Astrocyte (in vitro differentiated cells and primary cell): ENCODE results near the gene TMPRSS3. TPM values are rescaled to one million over a fixed set of nuclear protein-coding genes. Genes with fewer than 3 reads are reported as not detected.

Source experiments
- DNase-seq: peaks from one replicate; pipeline ENCODE4 v3.0.0-alpha.2; 2010; ENCODE audit warnings: low read depth
- FAIRE-seq: peaks from 2 replicates; lab custom pipeline; 2011; peaks lifted over from hg19 to GRCh38; lab: Jason Lieb, UNC
- H2AFZ ChIP-seq: 2 replicates; pipeline ENCODE4 v1.6.0; 2012; ENCODE audit warnings: low read depth, low read length, inconsistent platforms
- H3K27ac ChIP-seq: 2 replicates; pipeline ENCODE4 v1.5.1; 2011; ENCODE audit warnings: low read depth, low read length, inconsistent platforms
- H3K27me3 ChIP-seq: 2 replicates; pipeline ENCODE4 v1.6.0; 2011; ENCODE audit warnings: low read length, inconsistent platforms; ENCODE audit not compliant: insufficient read depth
- H3K36me3 ChIP-seq: 2 replicates; pipeline ENCODE4 v1.5.1; 2011; ENCODE audit warnings: low read length, inconsistent platforms; ENCODE audit not compliant: insufficient read depth
- H3K4me1 ChIP-seq: 2 replicates; pipeline ENCODE4 v1.5.1; 2011; ENCODE audit warnings: low read length, inconsistent platforms; ENCODE audit not compliant: insufficient read depth
- H3K4me2 ChIP-seq: 2 replicates; pipeline ENCODE4 v1.6.0; 2012; ENCODE audit warnings: low read length, inconsistent platforms
- H3K4me3 ChIP-seq: 2 replicates; pipeline ENCODE4 v1.5.1; 2011; ENCODE audit warnings: low read depth, mild to moderate bottlenecking, low read length, inconsistent platforms; ENCODE audit not compliant: insufficient read depth
- H3K79me2 ChIP-seq: 2 replicates; pipeline ENCODE4 v1.6.0; 2012; ENCODE audit warnings: mild to moderate bottlenecking, low read length, inconsistent platforms; ENCODE audit not compliant: insufficient read depth
- H3K9ac ChIP-seq: 2 replicates; pipeline ENCODE4 v1.6.0; 2012; ENCODE audit warnings: mild to moderate bottlenecking, low read length, inconsistent platforms
- H3K9me3 ChIP-seq: 2 replicates; pipeline ENCODE4 v1.5.1; 2012; ENCODE audit warnings: low read depth, mild to moderate bottlenecking, low read length, inconsistent platforms; ENCODE audit not compliant: insufficient read depth
- H4K20me1 ChIP-seq: 2 replicates; pipeline ENCODE4 v1.6.0; 2012; ENCODE audit warnings: low read length, inconsistent platforms; ENCODE audit not compliant: insufficient read depth
- H3K27ac Mint-ChIP-seq: one replicate; pipeline ENCODE4 v1.8.0; 2021; ENCODE audit warnings: mild to moderate bottlenecking, mixed read lengths; ENCODE audit not compliant: unreplicated experiment
- H3K27me3 Mint-ChIP-seq: one replicate; pipeline ENCODE4 v1.8.0; 2021; ENCODE audit warnings: low read depth, mixed read lengths; ENCODE audit not compliant: unreplicated experiment
- H3K36me3 Mint-ChIP-seq: one replicate; pipeline ENCODE4 v1.8.0; 2021; ENCODE audit warnings: low read depth, mixed read lengths; ENCODE audit not compliant: unreplicated experiment
- H3K4me1 Mint-ChIP-seq: one replicate; pipeline ENCODE4 v1.8.0; 2021; ENCODE audit warnings: low read depth, mixed read lengths; ENCODE audit not compliant: unreplicated experiment
- H3K4me3 Mint-ChIP-seq: one replicate; pipeline ENCODE4 v1.8.0; 2021; ENCODE audit warnings: mild to moderate bottlenecking, moderate library complexity, mixed read lengths; ENCODE audit not compliant: unreplicated experiment
- H3K9me3 Mint-ChIP-seq: one replicate; pipeline ENCODE4 v1.8.0; 2021; ENCODE audit warnings: mild to moderate bottlenecking, mixed read lengths; ENCODE audit not compliant: unreplicated experiment
- CTCF ChIP-seq: IDR thresholded peaks from 2 replicates; pipeline ENCODE4 v1.5.1; 2011; ENCODE audit warnings: low read depth, mild to moderate bottlenecking, inconsistent platforms, low read length, moderate library complexity; ENCODE audit not compliant: insufficient read depth
- EZH2 ChIP-seq: IDR thresholded peaks from 2 replicates; pipeline ENCODE4 v1.6.1; 2012; ENCODE audit warnings: mild to moderate bottlenecking, low read length, inconsistent platforms; ENCODE audit not compliant: insufficient read depth
- total RNA-seq: library from RNA; stranded (reverse); gene quantifications from 2 replicates; pipeline ENCODE4 v1.2.1, GENCODE V29; 2021

Gene TMPRSS3
- total RNA-seq, 1 donor from 2014 or later, result not detected

- Histone ChIP-seq H4K20me1 (no peaks in the 10 kb centered on the region), H3K79me2 (no peaks in the 10 kb centered on the region), H3K27me3 (peaks cover 20% of the 10 kb centered on the region), H3K36me3 (no peaks in the 10 kb centered on the region), H3K4me2 (no peak overlapping the region), H3K9me3 (no peaks in the 10 kb centered on the region), H3K9ac (no peak overlapping the region), H2AFZ (no peak overlapping the region), H3K4me1 (peaks cover 5% of the 10 kb centered on the region), H3K4me3 (no peak overlapping the region), H3K27ac (no peak overlapping the region)
- Mint-ChIP-seq H3K4me3 (no peak overlapping the region), H3K4me1 (peaks cover 5% of the 10 kb centered on the region), H3K36me3 (no peaks in the 10 kb centered on the region), H3K27me3 (peaks cover 7% of the 10 kb centered on the region), H3K27ac (no peak overlapping the region), H3K9me3 (no peaks in the 10 kb centered on the region)
- TF ChIP-seq EZH2 (no peak), CTCF (no peak)
- DNase-seq (no peak), FAIRE-seq (no peak)
Observed at GRCh38 chr21:42338729-42339715, 56.8 kb downstream of the TMPRSS3 start.

GRCh38 chr21:42337830-42338728 lies 57.8 kb downstream of the TMPRSS3 start:
- H3K27ac ChIP-seq, result no peak overlapping the region
- no peak overlapping the region for H3K4me3 Mint-ChIP-seq
- FAIRE-seq, result no peak

More at GRCh38 chr21:42337830-42338728, 57.8 kb downstream of the TMPRSS3 start:
- H3K79me2 ChIP-seq, result no peaks in the 10 kb centered on the region
- H3K27me3 Mint-ChIP-seq, result peaks cover 7% of the 10 kb centered on the region
- no peaks in the 10 kb centered on the region for H3K36me3 Mint-ChIP-seq
- H3K9ac ChIP-seq, result no peak overlapping the region
- no peak overlapping the region for H3K27ac Mint-ChIP-seq
- H3K9me3 ChIP-seq, result no peaks in the 10 kb centered on the region
- H3K4me3 ChIP-seq, result no peak overlapping the region
- H3K9me3 Mint-ChIP-seq, result no peaks in the 10 kb centered on the region
- peaks cover 5% of the 10 kb centered on the region for H3K4me1 Mint-ChIP-seq
- peaks cover 20% of the 10 kb centered on the region for H3K27me3 ChIP-seq
- no peaks in the 10 kb centered on the region for H4K20me1 ChIP-seq
- H3K36me3 ChIP-seq, result no peaks in the 10 kb centered on the region
- peak; percentile 9 for DNase-seq
- peaks cover 5% of the 10 kb centered on the region for H3K4me1 ChIP-seq
- H3K4me2 ChIP-seq, result peak overlapping the region; percentile 60
- H2AFZ ChIP-seq, result peak overlapping the region; percentile 52
- no peak for TF ChIP-seq EZH2
- TF ChIP-seq CTCF, result peak; percentile 61
